ENCODE data around the gene RNF157. TPM values are rescaled to one million over a fixed set of nuclear protein-coding genes. Genes with fewer than 3 reads are reported as not detected.
"Not testable (repeated sequence)": the region's sequence is repeated elsewhere in the genome, so short reads cannot be mapped to it uniquely, and the experiment has no call there.

Gene RNF157
- total RNA-seq, 1 donor from 2014 or later = 54.0 TPM

GRCh38 chr17:76213491-76213890 lies 26.8 kb downstream of the RNF157 start:
- Mint-ChIP-seq H3K9me3 (no peaks in the 10 kb centered on the region), H3K27me3 (ENCODE audit: low read depth) (no peaks in the 10 kb centered on the region), H3K36me3 (ENCODE audit: low read depth) (peaks cover 4% of the 10 kb centered on the region), H3K27ac (ENCODE audit: unreplicated experiment) (no peak overlapping the region), H3K4me1 (no peaks in the 10 kb centered on the region), H3K4me3 (no peak overlapping the region)
- TF ChIP-seq, protein P1, sequence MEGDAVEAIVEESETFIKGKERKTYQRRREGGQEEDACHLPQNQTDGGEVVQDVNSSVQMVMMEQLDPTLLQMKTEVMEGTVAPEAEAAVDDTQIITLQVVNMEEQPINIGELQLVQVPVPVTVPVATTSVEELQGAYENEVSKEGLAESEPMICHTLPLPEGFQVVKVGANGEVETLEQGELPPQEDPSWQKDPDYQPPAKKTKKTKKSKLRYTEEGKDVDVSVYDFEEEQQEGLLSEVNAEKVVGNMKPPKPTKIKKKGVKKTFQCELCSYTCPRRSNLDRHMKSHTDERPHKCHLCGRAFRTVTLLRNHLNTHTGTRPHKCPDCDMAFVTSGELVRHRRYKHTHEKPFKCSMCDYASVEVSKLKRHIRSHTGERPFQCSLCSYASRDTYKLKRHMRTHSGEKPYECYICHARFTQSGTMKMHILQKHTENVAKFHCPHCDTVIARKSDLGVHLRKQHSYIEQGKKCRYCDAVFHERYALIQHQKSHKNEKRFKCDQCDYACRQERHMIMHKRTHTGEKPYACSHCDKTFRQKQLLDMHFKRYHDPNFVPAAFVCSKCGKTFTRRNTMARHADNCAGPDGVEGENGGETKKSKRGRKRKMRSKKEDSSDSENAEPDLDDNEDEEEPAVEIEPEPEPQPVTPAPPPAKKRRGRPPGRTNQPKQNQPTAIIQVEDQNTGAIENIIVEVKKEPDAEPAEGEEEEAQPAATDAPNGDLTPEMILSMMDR (conservative IDR thresholded peaks at IDR 0.05) = no peak
- DNase-seq (ENCODE audit: low read depth, low spot score) = no peak

- no peaks in the 10 kb centered on the region for H3K27me3 Mint-ChIP-seq (ENCODE audit: low read depth)
- no peak overlapping the region for H3K27ac Mint-ChIP-seq (ENCODE audit: unreplicated experiment)
- H3K36me3 Mint-ChIP-seq (ENCODE audit: low read depth) = peaks cover 9% of the 10 kb centered on the region
- peaks cover 9% of the 10 kb centered on the region for H3K4me1 Mint-ChIP-seq
- no peak overlapping the region for H3K4me3 Mint-ChIP-seq
- no peak for DNase-seq (ENCODE audit: low read depth, low spot score)
- no peaks in the 10 kb centered on the region for H3K9me3 Mint-ChIP-seq
- TF ChIP-seq, protein P1 (conservative IDR thresholded peaks at IDR 0.05) = no peak
These were observed 32.2 kb downstream of the RNF157 start for GRCh38 chr17:76208120-76208519.

- Mint-ChIP-seq H3K4me3 (no peak overlapping the region), H3K36me3 (ENCODE audit: low read depth) (peaks cover 9% of the 10 kb centered on the region), H3K27me3 (ENCODE audit: low read depth) (no peaks in the 10 kb centered on the region), H3K4me1 (peaks cover 9% of the 10 kb centered on the region), H3K9me3 (no peaks in the 10 kb centered on the region), H3K27ac (ENCODE audit: unreplicated experiment) (no peak overlapping the region)
- TF ChIP-seq, protein P1 (conservative IDR thresholded peaks at IDR 0.05) = no peak
- no peak for DNase-seq (ENCODE audit: low read depth, low spot score)
These were observed 32.8 kb downstream of the RNF157 start for GRCh38 chr17:76207275-76208059.

GRCh38 chr17:76205542-76206144 lies 34.6 kb downstream of the RNF157 start:
- H3K36me3 Mint-ChIP-seq (ENCODE audit: low read depth); H3K9me3 Mint-ChIP-seq; H3K27ac Mint-ChIP-seq (ENCODE audit: unreplicated experiment); H3K27me3 Mint-ChIP-seq (ENCODE audit: low read depth); H3K4me1 Mint-ChIP-seq; DNase-seq (ENCODE audit: low read depth, low spot score); H3K4me3 Mint-ChIP-seq: not testable (repeated sequence)

GRCh38 chr17:76204277-76204676 lies 36.0 kb downstream of the RNF157 start:
- no peak for DNase-seq (ENCODE audit: low read depth, low spot score)
- peaks cover 5% of the 10 kb centered on the region for H3K36me3 Mint-ChIP-seq (ENCODE audit: low read depth)
- H3K27me3 Mint-ChIP-seq (ENCODE audit: low read depth) = no peaks in the 10 kb centered on the region
- no peak overlapping the region for H3K4me3 Mint-ChIP-seq
- H3K4me1 Mint-ChIP-seq = peaks cover 9% of the 10 kb centered on the region
- TF ChIP-seq, protein P1 (conservative IDR thresholded peaks at IDR 0.05) = no peak
- H3K9me3 Mint-ChIP-seq = no peaks in the 10 kb centered on the region
- no peak overlapping the region for H3K27ac Mint-ChIP-seq (ENCODE audit: unreplicated experiment)

GRCh38 chr17:76200354-76200753 lies 39.9 kb downstream of the RNF157 start:
- H3K9me3 Mint-ChIP-seq = no peaks in the 10 kb centered on the region
- H3K4me1 Mint-ChIP-seq = peaks cover 9% of the 10 kb centered on the region
- DNase-seq (ENCODE audit: low read depth, low spot score) = no peak
- H3K27me3 Mint-ChIP-seq (ENCODE audit: low read depth) = no peaks in the 10 kb centered on the region
- TF ChIP-seq, protein P1 (conservative IDR thresholded peaks at IDR 0.05) = no peak
- H3K27ac Mint-ChIP-seq (ENCODE audit: unreplicated experiment) = peak overlapping the region; percentile 85
- H3K4me3 Mint-ChIP-seq = no peak overlapping the region
- H3K36me3 Mint-ChIP-seq (ENCODE audit: low read depth) = peaks cover 14% of the 10 kb centered on the region
